K562 (cell line): ENCODE data around the gene TJP2. TPM values are rescaled to one million over a fixed set of nuclear protein-coding genes. Genes with fewer than 3 reads are reported as not detected.

ENCODE experiments used
- BDP1 ChIP-seq: IDR thresholded peaks from 3 replicates; pipeline ENCODE4 v1.6.1; 2011; ENCODE audit not compliant: insufficient read length, insufficient read depth
- CREB3L1 ChIP-seq: fragments of 450-650 bp; IDR thresholded peaks from 2 replicates; pipeline ENCODE4 v1.6.1; 2014; ENCODE audit warnings: low read depth, mild to moderate bottlenecking, moderate library complexity, borderline replicate concordance
- EGR1 ChIP-seq: fragments of 450-650 bp; conservative IDR thresholded peaks from 2 replicates; pipeline ENCODE4 v1.6.1; 2017; ENCODE audit warnings: mild to moderate bottlenecking
- ELF2 ChIP-seq: fragments of 250-450 bp; sonication (Bioruptor Pico); IDR thresholded peaks from 2 replicates; pipeline ENCODE4 v1.5.0; 2021; ENCODE audit warnings: mild to moderate bottlenecking
- ID3 ChIP-seq, 2 experiments: fragments of 250-450 bp in 1 of 2; fragments of 450-650 bp in 1 of 2; sonication (Bioruptor Pico) in 1 of 2; IDR thresholded peaks; 2 replicates each; pipeline versions ENCODE4 v1.6.1 to v1.8.0; 2016 to 2021; ENCODE audit warnings: mild to moderate bottlenecking in 2 of 2, moderate library complexity in 2 of 2, missing compliant biosample characterization in 1 of 2, missing genetic modification characterization in 1 of 2
- KAT2B ChIP-seq: IDR thresholded peaks from one replicate; pipeline ENCODE4 v1.6.1; 2012; ENCODE audit warnings: low read depth, mild to moderate bottlenecking, control low read depth, inconsistent platforms, low read length, moderate library complexity
- LEF1 ChIP-seq: fragments of 450-650 bp; IDR thresholded peaks from 2 replicates; pipeline ENCODE4 v1.6.1; 2016; ENCODE audit warnings: mild to moderate bottlenecking
- MAZ ChIP-seq, 2 experiments: fragments of 450-650 bp in 1 of 2; sonication (generic) in 1 of 2; formaldehyde crosslinking; IDR thresholded peaks in 1 of 2; conservative IDR thresholded peaks in 1 of 2; 2 replicates each; pipeline versions ENCODE4 v1.4.0 to v1.5.0; 2020; ENCODE audit warnings: mild to moderate bottlenecking in 1 of 2, missing genetic modification reagents in 1 of 2
- MEF2D ChIP-seq: conservative IDR thresholded peaks from 2 replicates; pipeline ENCODE4 v1.6.1; 2016; ENCODE audit warnings: low read depth, missing genetic modification characterization, missing compliant biosample characterization
- NR1H2 ChIP-seq: sonication (generic); formaldehyde crosslinking; IDR thresholded peaks from 2 replicates; pipeline ENCODE4 v1.4.0; 2020; ENCODE audit warnings: mild to moderate bottlenecking, missing genetic modification reagents
- POLR2B ChIP-seq: fragments of 450-650 bp; IDR thresholded peaks from 2 replicates; pipeline ENCODE4 v1.6.1; 2018; ENCODE audit warnings: low read depth; ENCODE audit not compliant: partially characterized antibody
- RBM17 ChIP-seq: fragments of 200-400 bp; formaldehyde crosslinking; IDR thresholded peaks from 2 replicates; pipeline ENCODE4 v1.6.1; 2017; ENCODE audit warnings: low read depth, mild to moderate bottlenecking, low read length, borderline replicate concordance
- RBM39 ChIP-seq: fragments of 200-400 bp; formaldehyde crosslinking; optimal IDR thresholded peaks from 2 replicates; pipeline ENCODE3; 2018; ENCODE audit warnings: low read depth, low read length
- SAP30 ChIP-seq: fragments of 200-600 bp; sonication (generic); IDR thresholded peaks from 2 replicates; pipeline ENCODE4 v1.6.1; 2012; ENCODE audit warnings: borderline replicate concordance, low read depth, mild to moderate bottlenecking, moderate library complexity, low read length, control low read depth, inconsistent platforms; ENCODE audit not compliant: insufficient read depth, poor library complexity, severe bottlenecking
- SIN3A ChIP-seq, 2 experiments: fragments of 150-350 bp in 1 of 2; IDR thresholded peaks; 2 replicates each; pipeline ENCODE4 v1.6.1; 2011 to 2016; ENCODE audit warnings: borderline replicate concordance in 2 of 2, low read depth in 2 of 2, low read length in 2 of 2, mild to moderate bottlenecking in 2 of 2, moderate library complexity in 2 of 2; ENCODE audit not compliant: control insufficient read depth in 1 of 2
- SIX5 ChIP-seq, 2 experiments: IDR thresholded peaks; 2 replicates each; pipeline ENCODE4 v1.6.1; 2011; ENCODE audit warnings: low read length in 2 of 2, borderline replicate concordance in 1 of 2, low read depth in 1 of 2, mild to moderate bottlenecking in 1 of 2, moderate library complexity in 1 of 2; ENCODE audit not compliant: insufficient read depth in 1 of 2
- SNAPC5 ChIP-seq: fragments of 250-450 bp; sonication (Bioruptor Pico); IDR thresholded peaks from 2 replicates; pipeline ENCODE4 v1.8.0; 2021; ENCODE audit warnings: moderate library complexity, mild to moderate bottlenecking, inconsistent platforms
- SRSF9 ChIP-seq: fragments of 200-400 bp; formaldehyde crosslinking; IDR thresholded peaks from 2 replicates; pipeline ENCODE4 v1.6.1; 2017; ENCODE audit warnings: low read depth, low read length, borderline replicate concordance
- TEAD2 ChIP-seq: fragments of 450-650 bp; IDR thresholded peaks from 2 replicates; pipeline ENCODE4 v1.6.1; 2016; ENCODE audit warnings: missing genetic modification characterization, control low read depth, missing compliant biosample characterization
- UBTF ChIP-seq, 2 experiments: IDR thresholded peaks; 2 replicates each; pipeline ENCODE4 v1.6.1; 2012; ENCODE audit warnings: improper control_type of control experiment in 2 of 2, low read depth in 2 of 2, low read length in 2 of 2, borderline replicate concordance in 1 of 2
- ZNF41 ChIP-seq: fragments of 250-450 bp; sonication (Bioruptor Pico); conservative IDR thresholded peaks from 2 replicates; pipeline ENCODE4 v1.4.0; 2020; ENCODE audit warnings: mild to moderate bottlenecking
- ZNF79 ChIP-seq: fragments of 250-450 bp; sonication (Bioruptor Pico); IDR thresholded peaks from 2 replicates; pipeline ENCODE4 v1.4.0; 2020; ENCODE audit warnings: low read depth, mild to moderate bottlenecking, moderate library complexity
- ZZZ3 ChIP-seq: fragments of 450-650 bp; IDR thresholded peaks from 2 replicates; pipeline ENCODE4 v1.6.1; 2016; ENCODE audit warnings: antibody characterized with exemption, mild to moderate bottlenecking, moderate library complexity
- polyA plus RNA-seq, 8 experiments: library from polyadenylated mRNA; depleted of rRNA in 4 of 8; stranded (reverse) in 5 of 8; unstranded in 3 of 8; fragments of >200 nt; fragmentation: Nextera tagmentation in 2 of 8; fragmentation: Illumina TruSeq in 1 of 8; extraction: Ambion mirVana in 2 of 8; extraction: Trizol in 1 of 8; gene quantifications; 2 replicates each; pipeline versions ENCODE4 v1.2.1 to v1.2.3, GENCODE V29; 2011 to 2014; ENCODE audit warnings: inconsistent platforms in 1 of 8, missing spikeins in 1 of 8
- total RNA-seq, 7 experiments: library from RNA; depleted of rRNA in 6 of 7; stranded (reverse); fragments of >200 nt in 6 of 7; fragmentation: Illumina TruSeq in 2 of 7; extraction: Trizol in 2 of 7; gene quantifications; 2 replicates each; pipeline versions ENCODE4 v1.2.1 to v1.2.3, GENCODE V29; 2011 to 2021; ENCODE audit warnings: low replicate concordance in 1 of 7

TJP2 gene
- total and polyA plus RNA-seq, 9 of the 15 experiments (the other 6 are each of a cell fraction or from before 2014, with no cell fraction given): 4.0 to 24.1 (median 16.8) TPM

GRCh38 chr9:69307446-69308205 lies 133.5 kb downstream of the TJP2 start (continued):
- TF ChIP-seq SIX5 (IDR thresholded peaks at IDR 0.05; ENCODE audit: borderline replicate concordance in 1 of 2, insufficient read depth in 1 of 2, low read depth in 1 of 2, low read length in 2 of 2) (no peak), LEF1 (no peak), ELF2 (CRISPR knock-in tag) (no peak), ZZZ3 (no peak), SAP30 (no peak), BDP1 (no peak), MEF2D (tag) (0 out of 2 replicates have a peak, but pooled peaks have one; percentile 32), RBM39 (no peak), POLR2B (no peak), NR1H2 (CRISPR knock-in tag) (no peak), KAT2B (no peak), UBTF (IDR thresholded peaks at IDR 0.05; ENCODE audit: borderline replicate concordance in 1 of 2, low read depth in 2 of 2, low read length in 2 of 2) (no peak), ZNF41 (CRISPR knock-in tag) (0 out of 2 replicates have a peak, but pooled peaks have one; percentile 48), EGR1 (no peak), TEAD2 (tag) (no peak; the same call in 1 of the 2 replicates), SIN3A (IDR thresholded peaks at IDR 0.05; ENCODE audit: borderline replicate concordance in 2 of 2, control insufficient read depth in 1 of 2, low read depth in 2 of 2, low read length in 2 of 2) (no peak), ID3 (CRISPR knock-in tag; IDR thresholded peaks at IDR 0.05) (no peak), ID3 (tag; IDR thresholded peaks at IDR 0.05) (no peak), MAZ (CRISPR knock-in tag; conservative IDR thresholded peaks at IDR 0.05 in 1 of 2, IDR thresholded peaks at IDR 0.05 in 1 of 2) (no peak), SNAPC5 (no peak), CREB3L1 (no peak), SRSF9 (no peak), RBM17 (no peak), ZNF79 (CRISPR knock-in tag) (no peak)
